ENCODE measurements around the gene ARHGEF12.

GRCh38 chr11:120537996-120538395 lies 201.8 kb downstream of the ARHGEF12 start:
- TF ChIP-seq CTCF (IDR thresholded peaks at IDR 0.05 in 2 of 3, conservative IDR thresholded peaks at IDR 0.05 in 1 of 3; ENCODE audit: control insufficient read depth in 2 of 3, extremely low read depth in 1 of 3, insufficient read depth in 1 of 3, low read depth in 3 of 3, low read length in 3 of 3) (no peak), LARP7 (IDR thresholded peaks at IDR 0.05) (no peak), MYC (IDR thresholded peaks at IDR 0.05; ENCODE audit: insufficient read depth, insufficient read length, insufficient replicate concordance, low read length, severe bottlenecking) (no peak)
